ENCODE results near the gene KRT27. TPM values are rescaled to one million over a fixed set of nuclear protein-coding genes. Genes with fewer than 3 reads are reported as not detected.
A peak's percentile ranks its signal among the peaks of the same experiment; 100 is the strongest.

KRT27 gene
- total RNA-seq, 1 experiment from 2014 or later = not detected

DNA sequence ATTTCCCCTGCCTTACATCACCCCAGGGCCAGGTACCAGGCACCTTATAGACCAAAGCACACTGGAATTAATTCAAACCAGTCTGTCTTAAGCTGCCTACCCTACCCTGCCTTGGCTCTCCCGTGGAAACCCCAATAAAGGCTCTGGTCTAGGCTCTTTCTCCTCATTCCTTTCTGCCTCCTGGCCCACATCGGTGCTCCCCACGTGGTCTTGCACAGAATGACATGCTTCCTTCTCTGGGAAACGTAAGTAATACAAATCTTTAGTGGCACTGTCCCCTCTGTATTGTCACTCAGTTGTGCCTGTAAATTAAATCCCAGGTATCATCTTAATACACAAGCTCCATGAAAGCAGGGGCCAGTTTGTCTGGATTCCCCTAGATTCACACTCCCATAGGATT lies 43.8 kb downstream of the KRT27 start:
- BruUV-seq (replicated peaks) = no TSS peak
- CTCF ChIA-PET = interaction anchor here (0.5 to 12.3 kb wide), 10 partner anchors 9 to 263 kb away, joined by 3 to 116 read pairs (median 6); partner anchors contain the start of gene KRT25
- Mint-ChIP-seq H3K4me1 (ENCODE audit: low read depth, unreplicated experiment) (no peaks in the 10 kb centered on the region), H3K36me3 (ENCODE audit: insufficient read depth, unreplicated experiment) (no peaks in the 10 kb centered on the region), H3K9me3 (ENCODE audit: low read depth, unreplicated experiment) (peaks cover 5% of the 10 kb centered on the region), H3K27me3 (ENCODE audit: unreplicated experiment) (peaks cover 88% of the 10 kb centered on the region), H3K27ac (ENCODE audit: unreplicated experiment) (no peak overlapping the region), H3K4me3 (ENCODE audit: low read depth, unreplicated experiment) (no peak overlapping the region)
- no peak for DNase-seq
- TF ChIP-seq, protein P1, sequence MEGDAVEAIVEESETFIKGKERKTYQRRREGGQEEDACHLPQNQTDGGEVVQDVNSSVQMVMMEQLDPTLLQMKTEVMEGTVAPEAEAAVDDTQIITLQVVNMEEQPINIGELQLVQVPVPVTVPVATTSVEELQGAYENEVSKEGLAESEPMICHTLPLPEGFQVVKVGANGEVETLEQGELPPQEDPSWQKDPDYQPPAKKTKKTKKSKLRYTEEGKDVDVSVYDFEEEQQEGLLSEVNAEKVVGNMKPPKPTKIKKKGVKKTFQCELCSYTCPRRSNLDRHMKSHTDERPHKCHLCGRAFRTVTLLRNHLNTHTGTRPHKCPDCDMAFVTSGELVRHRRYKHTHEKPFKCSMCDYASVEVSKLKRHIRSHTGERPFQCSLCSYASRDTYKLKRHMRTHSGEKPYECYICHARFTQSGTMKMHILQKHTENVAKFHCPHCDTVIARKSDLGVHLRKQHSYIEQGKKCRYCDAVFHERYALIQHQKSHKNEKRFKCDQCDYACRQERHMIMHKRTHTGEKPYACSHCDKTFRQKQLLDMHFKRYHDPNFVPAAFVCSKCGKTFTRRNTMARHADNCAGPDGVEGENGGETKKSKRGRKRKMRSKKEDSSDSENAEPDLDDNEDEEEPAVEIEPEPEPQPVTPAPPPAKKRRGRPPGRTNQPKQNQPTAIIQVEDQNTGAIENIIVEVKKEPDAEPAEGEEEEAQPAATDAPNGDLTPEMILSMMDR (IDR thresholded peaks at IDR 0.05; ENCODE audit: unreplicated experiment) = no peak
- intact Hi-C loops (cut with micrococcal nuclease; ENCODE audit: unreplicated experiment) = no loop called here

DNA sequence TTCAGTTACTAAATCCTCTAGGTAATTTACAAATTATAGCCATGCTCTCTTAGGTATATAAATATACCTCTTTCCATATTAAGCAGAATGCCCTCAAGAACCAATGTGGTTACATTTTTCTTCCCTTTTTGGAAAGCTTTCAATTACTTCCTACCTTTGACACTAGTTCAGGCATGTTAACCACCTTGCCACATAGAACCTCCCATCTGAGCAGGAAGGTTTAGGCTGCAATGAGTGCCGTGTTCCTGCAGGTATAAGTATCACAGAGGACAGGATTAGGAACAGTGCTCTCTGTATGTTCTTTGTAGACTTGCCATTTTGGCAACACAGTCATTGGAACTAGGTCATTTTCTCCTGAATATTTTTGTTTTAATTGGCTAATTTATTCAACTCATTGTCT lies 47.3 kb downstream of the KRT27 start:
- H3K27ac Mint-ChIP-seq (ENCODE audit: unreplicated experiment) = no peak overlapping the region
- peaks cover 88% of the 10 kb centered on the region for H3K27me3 Mint-ChIP-seq (ENCODE audit: unreplicated experiment)
- no TSS peak for BruUV-seq (replicated peaks)
- TF ChIP-seq, protein P1 (IDR thresholded peaks at IDR 0.05; ENCODE audit: unreplicated experiment) = no peak
- H3K9me3 Mint-ChIP-seq (ENCODE audit: low read depth, unreplicated experiment) = peaks cover 2% of the 10 kb centered on the region
- CTCF ChIA-PET = interaction anchor here (1.0 to 12.3 kb wide), 11 partner anchors 11 to 1113 kb away, joined by 3 to 116 read pairs (median 8); partner anchors contain the start of genes KRT25 and SMARCE1
- H3K4me3 Mint-ChIP-seq (ENCODE audit: low read depth, unreplicated experiment) = no peak overlapping the region
- DNase-seq = no peak
- no peaks in the 10 kb centered on the region for H3K36me3 Mint-ChIP-seq (ENCODE audit: insufficient read depth, unreplicated experiment)
- no peaks in the 10 kb centered on the region for H3K4me1 Mint-ChIP-seq (ENCODE audit: low read depth, unreplicated experiment)
- intact Hi-C loops (cut with micrococcal nuclease; ENCODE audit: unreplicated experiment) = no loop called here

DNA sequence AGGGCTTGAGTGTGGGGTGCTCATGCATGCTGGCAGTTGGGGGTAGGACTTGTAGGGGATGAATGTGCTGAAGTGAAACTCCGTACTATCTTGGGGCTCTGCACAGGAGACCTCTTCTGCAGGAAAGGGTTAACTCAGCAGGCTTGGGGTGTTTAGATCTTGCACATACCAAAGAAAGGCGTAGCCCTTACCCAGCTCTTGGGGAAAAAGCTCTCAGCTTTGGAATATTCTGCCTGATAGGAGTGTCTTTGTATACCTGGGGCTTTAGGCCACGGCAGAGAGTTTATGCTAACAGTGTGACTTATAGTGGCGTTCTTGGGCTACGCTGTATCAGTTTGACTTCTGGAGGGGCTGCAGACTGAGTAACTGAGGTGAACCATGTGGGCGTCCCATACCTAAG lies 48.3 kb downstream of the KRT27 start:
- Mint-ChIP-seq H3K9me3 (ENCODE audit: low read depth, unreplicated experiment) (peaks cover 2% of the 10 kb centered on the region), H3K4me3 (ENCODE audit: low read depth, unreplicated experiment) (no peak overlapping the region), H3K36me3 (ENCODE audit: insufficient read depth, unreplicated experiment) (no peaks in the 10 kb centered on the region), H3K27me3 (ENCODE audit: unreplicated experiment) (peaks cover 84% of the 10 kb centered on the region), H3K4me1 (ENCODE audit: low read depth, unreplicated experiment) (no peaks in the 10 kb centered on the region), H3K27ac (ENCODE audit: unreplicated experiment) (no peak overlapping the region)
- TF ChIP-seq, protein P1 (IDR thresholded peaks at IDR 0.05; ENCODE audit: unreplicated experiment) = no peak
- peak; percentile 10 for DNase-seq
- no TSS peak for BruUV-seq (replicated peaks)
- intact Hi-C loops (cut with micrococcal nuclease; ENCODE audit: unreplicated experiment) = loop anchor here (5.0 kb wide), 1 partner anchor 847 kb away; no protein-coding TSS in a partner anchor
- CTCF ChIA-PET = interaction anchor here (0.6 to 12.3 kb wide), 11 partner anchors 11 to 1112 kb away, joined by 3 to 116 read pairs (median 5); partner anchors contain the start of gene KRT25

DNA sequence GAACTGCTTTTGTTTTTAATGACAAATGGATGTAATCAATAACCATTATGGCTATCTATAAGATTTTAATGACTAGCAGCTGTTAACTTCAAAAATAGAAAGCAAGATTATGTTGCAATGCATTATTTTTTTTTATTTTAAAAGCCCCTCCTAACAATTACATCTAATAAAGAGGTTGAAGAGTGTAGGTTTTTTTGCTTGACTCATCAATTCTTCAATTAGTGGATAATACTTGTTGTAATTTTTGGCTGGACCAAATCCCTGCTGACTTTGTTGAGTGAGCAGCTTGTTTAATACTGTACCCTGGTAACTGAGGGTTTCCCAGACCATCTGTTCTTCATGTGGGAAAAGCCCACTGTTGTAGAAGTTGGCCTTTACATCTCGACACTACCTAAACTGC lies 51.4 kb downstream of the KRT27 start:
- peaks cover 65% of the 10 kb centered on the region for H3K27me3 Mint-ChIP-seq (ENCODE audit: unreplicated experiment)

More for the DNA sequence above, 51.4 kb downstream of the KRT27 start:
- H3K9me3 Mint-ChIP-seq (ENCODE audit: low read depth, unreplicated experiment) = peaks cover 2% of the 10 kb centered on the region
- no peak overlapping the region for H3K27ac Mint-ChIP-seq (ENCODE audit: unreplicated experiment)
- no peaks in the 10 kb centered on the region for H3K36me3 Mint-ChIP-seq (ENCODE audit: insufficient read depth, unreplicated experiment)
- H3K4me3 Mint-ChIP-seq (ENCODE audit: low read depth, unreplicated experiment) = no peak overlapping the region
- no TSS peak for BruUV-seq (replicated peaks)
- CTCF ChIA-PET = interaction anchor here (0.5 to 3.6 kb wide), 29 partner anchors 8 to 774 kb away, joined by 3 to 23 read pairs (median 4); partner anchors contain the start of gene NR1D1
- DNase-seq = peak; percentile 8
- intact Hi-C loops (cut with micrococcal nuclease; ENCODE audit: unreplicated experiment) = loop anchor here (5.0 kb wide), 1 partner anchor 844 kb away; no protein-coding TSS in a partner anchor
- H3K4me1 Mint-ChIP-seq (ENCODE audit: low read depth, unreplicated experiment) = peaks cover 6% of the 10 kb centered on the region
- TF ChIP-seq, protein P1 (IDR thresholded peaks at IDR 0.05; ENCODE audit: unreplicated experiment) = no peak

Data from Calu3 (cell line).